Measurements from ENCODE around the gene SAV1.

Gene SAV1

DNA sequence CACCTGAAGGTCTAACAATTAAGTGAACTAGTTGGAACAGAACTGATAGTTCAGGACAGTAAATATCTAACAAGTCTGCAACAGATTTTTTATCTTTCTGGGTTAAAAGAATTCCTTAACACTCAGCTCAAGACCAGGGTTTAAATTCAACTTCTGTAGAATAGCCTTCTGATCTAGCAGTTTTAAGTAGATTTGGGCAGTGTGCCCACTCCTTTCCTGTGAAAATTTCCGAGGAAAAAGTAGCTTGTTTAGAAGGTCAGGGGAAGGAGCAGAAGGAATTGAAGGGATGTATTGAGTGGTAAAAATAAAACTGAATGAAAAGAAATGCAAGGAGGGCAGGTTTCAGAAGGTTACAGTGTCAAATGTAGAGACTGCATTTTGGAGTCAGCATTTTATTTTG lies 62.3 kb downstream of the SAV1 start:
- no peak for DNase-seq

DNA sequence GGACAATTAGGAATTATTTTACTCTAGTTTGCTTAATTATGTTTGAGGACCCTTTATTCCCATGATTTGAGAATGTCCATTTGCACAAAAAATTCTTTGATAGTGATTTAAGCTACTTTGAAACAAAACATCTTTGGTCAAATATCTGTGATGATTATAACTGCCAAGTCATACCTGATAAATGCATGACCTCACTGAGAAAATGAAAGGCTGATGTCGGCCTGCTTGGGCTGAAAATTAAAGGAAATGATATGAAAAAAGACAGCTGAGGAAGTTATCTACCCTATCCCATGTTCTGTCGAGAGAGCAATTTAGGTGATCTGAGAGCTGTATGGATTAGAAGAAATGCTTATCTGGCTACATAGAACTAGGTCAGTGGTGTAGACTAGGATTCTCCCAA lies 64.5 kb downstream of the SAV1 start:
- DNase-seq, result no peak

DNA sequence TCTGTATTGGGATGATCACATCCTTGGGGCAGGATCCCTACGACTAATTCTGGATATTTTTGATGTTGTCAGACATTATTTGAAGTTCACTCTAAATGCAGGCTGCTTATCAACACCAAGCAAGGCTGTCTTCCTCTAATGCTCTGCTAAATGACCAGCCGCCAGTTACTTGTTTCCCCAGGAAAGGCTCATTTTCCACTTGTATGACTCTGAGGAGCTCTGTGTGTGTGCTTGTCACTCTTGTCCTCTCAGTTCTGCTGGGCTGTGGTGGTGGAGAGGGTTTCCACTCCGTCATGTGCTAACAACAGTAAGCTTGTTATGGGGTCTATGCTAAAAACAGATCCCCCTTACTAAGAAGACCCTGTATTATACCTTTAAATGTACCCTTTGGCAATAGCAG lies 66.1 kb downstream of the SAV1 start:
- no peak for DNase-seq

DNA sequence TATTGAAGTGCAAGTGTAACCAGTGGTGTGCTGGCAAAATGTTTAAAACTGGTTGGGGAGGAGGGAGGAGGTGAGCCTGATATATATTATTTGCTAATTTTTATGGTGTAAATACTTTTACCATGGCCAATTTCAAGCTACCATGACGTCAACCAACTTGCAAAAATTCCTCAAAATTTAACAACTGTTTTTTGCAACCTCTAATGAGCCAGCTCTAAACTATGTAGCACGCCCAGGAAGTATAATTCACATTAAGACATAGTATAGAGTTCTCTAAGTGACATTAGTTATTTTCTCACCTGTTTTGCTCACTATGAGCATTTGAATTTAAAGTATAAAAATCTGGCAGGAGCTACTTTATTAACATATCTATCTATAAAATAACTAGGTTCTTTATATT lies 66.7 kb downstream of the SAV1 start:
- no peak for DNase-seq

DNA sequence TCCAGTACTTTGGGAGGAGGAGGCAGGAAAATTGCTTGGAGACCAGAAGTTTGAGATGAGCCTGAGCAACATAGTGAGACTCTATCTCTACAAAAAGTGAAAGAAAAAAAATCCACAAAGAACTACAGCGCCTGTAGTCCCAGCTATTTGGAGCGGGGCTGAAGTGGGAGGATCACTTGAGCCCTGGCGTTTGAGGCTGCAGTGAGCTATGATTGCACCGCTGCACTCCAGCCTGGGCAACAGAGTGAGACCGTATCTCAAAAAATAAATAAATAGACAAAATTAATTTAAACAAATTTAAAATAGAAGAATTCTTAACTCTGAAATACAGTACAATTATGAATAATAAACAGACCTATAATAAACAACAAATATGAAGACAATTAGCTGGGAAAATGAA lies 67.3 kb downstream of the SAV1 start:
- no peak for DNase-seq

DNA sequence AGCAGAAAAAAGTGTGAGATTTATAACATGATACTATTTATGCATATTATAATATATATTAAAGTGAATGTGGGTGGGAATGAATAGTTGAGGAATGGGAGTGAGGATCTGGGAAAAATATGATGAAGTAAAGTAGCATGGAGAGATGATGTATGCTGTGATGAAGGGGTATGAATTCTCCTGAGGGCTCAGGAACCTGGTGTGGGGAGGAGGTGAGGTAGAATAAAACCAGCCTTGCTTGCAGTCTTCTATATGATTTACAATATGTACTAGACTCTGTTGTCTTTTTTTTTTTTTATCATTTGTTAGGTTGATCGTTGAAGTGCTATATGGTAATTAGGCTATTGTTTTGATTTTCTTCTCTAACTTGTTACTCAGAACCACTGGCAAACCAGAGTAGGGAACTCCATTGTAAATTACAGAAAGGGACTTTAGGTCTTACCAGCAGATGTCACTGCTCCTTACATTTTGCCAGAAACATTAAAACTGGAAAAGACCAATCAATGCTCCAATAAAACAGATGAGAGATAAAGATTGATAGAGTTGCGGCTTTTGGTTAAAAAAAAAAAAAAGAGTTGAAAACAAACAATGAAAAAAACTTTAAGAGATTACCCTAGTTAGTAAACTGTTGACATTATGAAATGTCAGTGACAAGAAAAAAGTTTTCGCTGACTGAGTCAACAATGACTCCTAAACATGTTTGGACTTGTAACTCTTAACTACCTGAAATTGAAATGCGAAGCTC lies 68.2 kb downstream of the SAV1 start:
- peak; percentile 19 for DNase-seq

DNA sequence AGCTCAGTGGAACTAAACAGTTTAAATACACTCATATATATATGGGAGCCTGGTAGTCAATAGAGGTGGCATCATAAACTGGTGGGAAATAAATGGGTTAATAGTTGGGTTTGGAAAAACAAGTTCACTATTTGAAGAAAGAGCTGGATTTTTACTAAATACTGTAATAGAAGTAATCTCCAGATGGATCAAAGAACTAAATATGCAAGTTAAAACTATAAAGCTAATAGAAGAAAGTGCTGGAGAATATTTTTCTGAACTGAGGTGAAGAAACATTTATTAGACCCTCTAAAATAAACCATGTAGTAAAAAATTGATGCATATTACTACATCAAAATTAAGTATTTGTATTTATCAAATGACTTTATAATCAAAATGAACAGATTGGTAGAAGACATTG lies 69.3 kb downstream of the SAV1 start:
- DNase-seq, result no peak

DNA sequence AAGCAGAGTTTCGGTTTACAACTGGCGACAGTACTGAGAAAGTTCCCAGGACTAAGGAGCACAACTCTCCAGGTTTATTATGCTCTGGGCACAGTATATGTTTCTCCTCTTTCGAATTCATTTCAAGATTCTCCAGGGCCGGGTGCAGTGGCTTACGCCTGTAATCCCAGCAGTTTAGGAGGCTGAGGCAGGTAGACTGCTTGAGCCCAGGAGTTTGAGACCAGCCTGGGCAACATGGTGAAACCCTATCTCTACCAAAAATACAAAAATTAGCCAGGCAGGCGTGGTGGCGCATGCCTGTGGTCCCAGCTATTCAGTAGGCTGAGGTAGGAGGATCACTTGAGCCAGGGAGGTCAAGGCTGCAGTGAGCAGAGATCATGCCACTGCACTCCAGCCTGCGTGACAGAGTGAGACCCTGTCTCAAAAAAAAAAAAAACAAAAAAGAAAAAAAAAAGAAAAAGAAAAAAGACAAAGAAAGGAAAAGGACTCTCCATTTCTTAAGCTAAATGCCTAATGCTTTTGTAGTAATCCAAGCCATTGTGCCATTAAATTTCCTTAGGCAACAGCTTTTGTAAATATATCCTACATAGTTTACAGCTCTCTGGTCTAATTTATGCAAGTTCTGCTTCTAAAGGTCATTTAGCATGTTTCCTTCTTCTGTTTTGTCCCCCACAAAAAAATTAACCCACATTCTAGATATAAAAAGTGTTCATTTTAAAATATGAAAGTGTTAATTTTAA lies 73.4 kb downstream of the SAV1 start:
- no peak for DNase-seq

DNA sequence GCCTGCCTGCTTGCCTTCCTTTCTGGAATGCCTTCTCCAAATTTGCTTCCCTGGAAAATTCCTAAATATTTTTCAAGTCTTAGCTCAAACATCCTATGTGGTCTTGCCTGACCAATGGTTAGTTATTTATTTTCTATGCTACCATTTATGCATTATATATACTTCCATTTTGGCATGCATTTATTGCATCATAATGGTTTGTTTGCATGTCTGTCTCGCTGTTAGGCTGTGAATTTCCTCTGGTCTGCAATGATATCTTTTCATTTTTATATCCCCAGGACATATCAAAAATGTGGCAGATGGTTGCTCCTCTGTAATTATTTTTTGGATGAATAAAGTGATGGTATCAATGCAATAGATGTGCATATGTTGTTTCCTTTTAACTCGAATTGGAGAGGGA lies 77.6 kb downstream of the SAV1 start:
- peak; percentile 26 for DNase-seq

Measured in NCI-H1694 treated with DMSO at 0.1 percent for 48 hours (cell line).